ENCODE results near the gene CEP43. TPM values are rescaled to one million over a fixed set of nuclear protein-coding genes. Genes with fewer than 3 reads are reported as not detected.

Gene CEP43
- total RNA-seq, 1 experiment from 2014 or later, result 35.4 TPM

DNA sequence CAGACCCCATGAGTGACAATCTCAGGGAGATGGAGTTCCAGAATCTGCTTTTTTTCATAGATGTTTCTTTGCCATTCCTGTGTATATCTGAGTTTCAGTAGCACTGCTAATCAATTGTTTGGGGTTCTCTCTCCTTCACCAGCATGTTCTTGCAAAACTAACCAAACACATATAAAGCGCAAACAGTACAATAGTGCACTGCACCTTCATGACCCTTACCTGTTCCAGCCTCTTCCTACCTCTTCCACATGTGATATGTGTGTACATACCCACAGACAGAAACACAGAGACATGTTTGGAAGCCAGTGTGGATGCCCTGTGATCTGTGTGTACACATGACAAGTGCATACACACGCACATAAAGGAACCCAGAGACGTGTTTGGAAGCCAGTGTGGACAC lies 1.8 kb upstream of the CEP43 start:
- Histone ChIP-seq H3K4me1 (ENCODE audit: control insufficient read depth, insufficient read depth, low read length) (peaks cover 18% of the 10 kb centered on the region), H3K36me3 (ENCODE audit: control insufficient read depth, insufficient read depth, low read length) (peaks cover 4% of the 10 kb centered on the region; the same call in 1 of the 2 replicates), H3K27ac (ENCODE audit: low read length) (peak overlapping the region; percentile 62), H3K9me3 (ENCODE audit: control insufficient read depth, insufficient read depth, low read depth, low read length) (no peaks in the 10 kb centered on the region), H3K4me3 (ENCODE audit: low read depth in 2 of 2, low read length in 2 of 2) (peak overlapping the region; percentile 88 to 89), H3K27me3 (ENCODE audit: control insufficient read depth, insufficient read depth, low read length) (no peaks in the 10 kb centered on the region)
- CTCF ChIA-PET, result no interaction called here
- DNase-seq (ENCODE audit: low read depth, low spot score), result no peak
- in situ Hi-C loops (cut with HindIII; ENCODE audit: low pct_unique_long_range_greater_than_20kb, low sequenced_read_pairs) (no loop called here), intact Hi-C loops (cut with micrococcal nuclease; ENCODE audit: unreplicated experiment) (loop anchor here (5.0 kb wide), 1 partner anchor 145 kb away; no protein-coding TSS in a partner anchor)
- POLR2A ChIA-PET, result no interaction called here
- no peak for TF ChIP-seq TCF7L2 (IDR thresholded peaks at IDR 0.05; ENCODE audit: low read depth, low read length)
- TF ChIP-seq, protein P1, sequence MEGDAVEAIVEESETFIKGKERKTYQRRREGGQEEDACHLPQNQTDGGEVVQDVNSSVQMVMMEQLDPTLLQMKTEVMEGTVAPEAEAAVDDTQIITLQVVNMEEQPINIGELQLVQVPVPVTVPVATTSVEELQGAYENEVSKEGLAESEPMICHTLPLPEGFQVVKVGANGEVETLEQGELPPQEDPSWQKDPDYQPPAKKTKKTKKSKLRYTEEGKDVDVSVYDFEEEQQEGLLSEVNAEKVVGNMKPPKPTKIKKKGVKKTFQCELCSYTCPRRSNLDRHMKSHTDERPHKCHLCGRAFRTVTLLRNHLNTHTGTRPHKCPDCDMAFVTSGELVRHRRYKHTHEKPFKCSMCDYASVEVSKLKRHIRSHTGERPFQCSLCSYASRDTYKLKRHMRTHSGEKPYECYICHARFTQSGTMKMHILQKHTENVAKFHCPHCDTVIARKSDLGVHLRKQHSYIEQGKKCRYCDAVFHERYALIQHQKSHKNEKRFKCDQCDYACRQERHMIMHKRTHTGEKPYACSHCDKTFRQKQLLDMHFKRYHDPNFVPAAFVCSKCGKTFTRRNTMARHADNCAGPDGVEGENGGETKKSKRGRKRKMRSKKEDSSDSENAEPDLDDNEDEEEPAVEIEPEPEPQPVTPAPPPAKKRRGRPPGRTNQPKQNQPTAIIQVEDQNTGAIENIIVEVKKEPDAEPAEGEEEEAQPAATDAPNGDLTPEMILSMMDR (IDR thresholded peaks at IDR 0.05), result no peak
- TF ChIP-seq SIN3A (IDR thresholded peaks at IDR 0.05; ENCODE audit: borderline replicate concordance, insufficient read depth, low read depth, low read length), result no peak
- TF ChIP-seq REST (IDR thresholded peaks at IDR 0.05; ENCODE audit: insufficient read depth in 1 of 2, low read depth in 2 of 2, low read length in 1 of 2), result no peak
- no TSS peak for BruUV-seq (replicated peaks)
- no peak for ATAC-seq

DNA sequence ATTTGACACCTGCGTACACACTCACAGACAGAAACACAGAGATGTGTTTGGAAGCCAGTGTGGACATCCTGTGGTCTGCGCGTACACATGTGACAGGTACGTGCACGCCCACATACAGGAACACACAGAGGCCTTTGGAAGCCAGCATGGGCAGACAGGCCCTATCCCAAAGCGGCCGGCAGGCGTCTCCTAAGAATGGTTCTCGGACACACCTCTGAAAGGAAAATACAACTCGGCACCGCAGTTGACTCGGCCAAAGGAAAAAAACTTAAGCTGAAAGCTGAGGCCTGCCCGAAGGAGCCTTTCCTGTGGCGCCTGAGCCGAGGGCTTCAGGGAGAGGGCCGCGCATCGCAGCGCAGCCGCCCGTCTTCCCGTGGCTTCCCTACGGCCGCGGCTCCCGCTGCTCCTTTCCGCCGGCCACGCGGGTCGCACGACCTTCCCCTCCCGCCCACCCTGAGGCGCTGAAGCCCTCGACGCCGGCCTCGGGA lies 1.4 kb upstream of the CEP43 start:
- BruUV-seq (replicated peaks), result no TSS peak
- DNase-seq (ENCODE audit: low read depth, low spot score) (peak; percentile 56), ATAC-seq (peak; percentile 71)
- TF ChIP-seq SIN3A (IDR thresholded peaks at IDR 0.05; ENCODE audit: borderline replicate concordance, insufficient read depth, low read depth, low read length) (0 out of 2 replicates have a peak, but pooled peaks have one; percentile 52), REST (IDR thresholded peaks at IDR 0.05; ENCODE audit: insufficient read depth in 1 of 2, low read depth in 2 of 2, low read length in 1 of 2) (no peak), POLR2AphosphoS5 (IDR thresholded peaks at IDR 0.05; ENCODE audit: low read depth, low read length) (no peak), TCF7L2 (IDR thresholded peaks at IDR 0.05; ENCODE audit: low read depth, low read length) (no peak)
- TF ChIP-seq, protein P1 (IDR thresholded peaks at IDR 0.05), result peak; percentile 72
- intact Hi-C loops (cut with micrococcal nuclease; ENCODE audit: unreplicated experiment), result loop anchor here (5.0 kb wide), 1 partner anchor 144 kb away; no protein-coding TSS in a partner anchor
- Histone ChIP-seq H3K9me3 (ENCODE audit: control insufficient read depth, insufficient read depth, low read depth, low read length) (no peaks in the 10 kb centered on the region), H3K4me1 (ENCODE audit: control insufficient read depth, insufficient read depth, low read length) (peaks cover 18% of the 10 kb centered on the region), H3K4me3 (ENCODE audit: low read depth in 2 of 2, low read length in 2 of 2) (peak overlapping the region; percentile 88 to 89), H3K27me3 (ENCODE audit: control insufficient read depth, insufficient read depth, low read length) (no peaks in the 10 kb centered on the region), H3K36me3 (ENCODE audit: control insufficient read depth, insufficient read depth, low read length) (peaks cover 9% of the 10 kb centered on the region; the same call in 1 of the 2 replicates), H3K27ac (ENCODE audit: low read length) (peak overlapping the region; percentile 62; the same call in 1 of the 2 replicates)
- POLR2A ChIA-PET, result no interaction called here
- CTCF ChIA-PET, result interaction anchor here (0.7 kb wide), 1 partner anchor 223 kb away, joined by 3 read pairs; no protein-coding TSS in a partner anchor
- in situ Hi-C loops (cut with HindIII; ENCODE audit: low pct_unique_long_range_greater_than_20kb, low sequenced_read_pairs), result no loop called here
